Islet precursor cell (in vitro differentiated cells): ENCODE results near the gene DERL2.
"Not testable (repeated sequence)": the region's sequence is repeated elsewhere in the genome, so short reads cannot be mapped to it uniquely, and the experiment has no call there.

Experiments used
- DNase-seq: peaks from one replicate; pipeline ENCODE4 v3.0.0-alpha.2; 2018

The DERL2 gene

GRCh38 chr17:5435781-5436315 is 50.1 kb downstream of the DERL2 start:
- not testable (repeated sequence) for DNase-seq

GRCh38 chr17:5434984-5435383 is 51.0 kb downstream of the DERL2 start:
- no peak for DNase-seq

GRCh38 chr17:5431949-5432556 is 53.9 kb downstream of the DERL2 start:
- no peak for DNase-seq

GRCh38 chr17:5431234-5431633 is 54.7 kb downstream of the DERL2 start:
- not testable (repeated sequence) for DNase-seq

- DNase-seq, result no peak
Observed at GRCh38 chr17:5430413-5430999, 55.5 kb downstream of the DERL2 start.

GRCh38 chr17:5429191-5429887 is 56.6 kb downstream of the DERL2 start:
- DNase-seq, result no peak

- DNase-seq, result no peak
Observed at GRCh38 chr17:5425826-5426225, 60.2 kb downstream of the DERL2 start.

GRCh38 chr17:5424909-5425308 is 61.1 kb downstream of the DERL2 start:
- DNase-seq, result no peak

GRCh38 chr17:5422505-5422904 is 63.5 kb downstream of the DERL2 start:
- DNase-seq, result no peak
